HepG2 (cell line): ENCODE results near the gene ZNF32.

Source experiments
- ARID2 ChIP-seq: sonication (generic); formaldehyde crosslinking; IDR thresholded peaks from 2 replicates; pipeline ENCODE4 v1.8.1; 2022; ENCODE audit warnings: mild to moderate bottlenecking, missing genetic modification reagents, borderline replicate concordance
- JUND ChIP-seq: sonication (generic); formaldehyde crosslinking; IDR thresholded peaks from 2 replicates; pipeline ENCODE4 v1.8.0; 2022; ENCODE audit warnings: mild to moderate bottlenecking, missing genetic modification reagents
- MYNN ChIP-seq: sonication (generic); formaldehyde crosslinking; IDR thresholded peaks from 2 replicates; pipeline ENCODE4 v1.4.0; 2020; ENCODE audit warnings: mild to moderate bottlenecking, low read depth, missing genetic modification reagents
- ZNF121 ChIP-seq: sonication (generic); formaldehyde crosslinking; IDR thresholded peaks from 2 replicates; pipeline ENCODE4 v1.5.0; 2020; ENCODE audit warnings: mild to moderate bottlenecking, missing genetic modification reagents
- TF ChIP-seq, protein P1 (sequence below): sonication (generic); formaldehyde crosslinking; IDR thresholded peaks from 2 replicates; pipeline ENCODE4 v1.8.0; 2022; ENCODE audit warnings: missing genetic modification reagents, mild to moderate bottlenecking, moderate library complexity, borderline replicate concordance

DNA sequence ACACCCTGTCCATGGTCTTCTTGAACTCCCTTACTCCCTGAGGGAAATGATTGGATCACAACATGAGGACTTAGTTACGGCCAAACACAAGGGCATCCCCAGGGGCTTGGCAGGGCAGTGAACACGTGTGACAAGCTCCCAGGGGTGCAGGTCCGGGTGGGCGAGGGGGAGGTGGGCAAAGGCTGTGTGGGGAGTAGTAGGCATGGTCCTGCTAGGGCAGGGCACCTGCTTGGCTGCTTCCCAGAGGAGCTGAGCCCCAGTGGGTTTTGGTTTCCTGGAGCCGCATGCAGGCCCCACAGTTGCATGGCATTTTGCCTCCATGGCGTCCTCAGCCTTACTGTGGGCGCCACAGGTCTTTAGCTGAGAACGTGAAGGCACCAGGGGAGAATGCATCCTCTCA, 46.6 kb upstream of the ZNF32 start:
- TF ChIP-seq JUND: no peak
- no peak for TF ChIP-seq MYNN (CRISPR knock-in tag)
- TF ChIP-seq ZNF121 (CRISPR knock-in tag): no peak
- TF ChIP-seq, protein P1, sequence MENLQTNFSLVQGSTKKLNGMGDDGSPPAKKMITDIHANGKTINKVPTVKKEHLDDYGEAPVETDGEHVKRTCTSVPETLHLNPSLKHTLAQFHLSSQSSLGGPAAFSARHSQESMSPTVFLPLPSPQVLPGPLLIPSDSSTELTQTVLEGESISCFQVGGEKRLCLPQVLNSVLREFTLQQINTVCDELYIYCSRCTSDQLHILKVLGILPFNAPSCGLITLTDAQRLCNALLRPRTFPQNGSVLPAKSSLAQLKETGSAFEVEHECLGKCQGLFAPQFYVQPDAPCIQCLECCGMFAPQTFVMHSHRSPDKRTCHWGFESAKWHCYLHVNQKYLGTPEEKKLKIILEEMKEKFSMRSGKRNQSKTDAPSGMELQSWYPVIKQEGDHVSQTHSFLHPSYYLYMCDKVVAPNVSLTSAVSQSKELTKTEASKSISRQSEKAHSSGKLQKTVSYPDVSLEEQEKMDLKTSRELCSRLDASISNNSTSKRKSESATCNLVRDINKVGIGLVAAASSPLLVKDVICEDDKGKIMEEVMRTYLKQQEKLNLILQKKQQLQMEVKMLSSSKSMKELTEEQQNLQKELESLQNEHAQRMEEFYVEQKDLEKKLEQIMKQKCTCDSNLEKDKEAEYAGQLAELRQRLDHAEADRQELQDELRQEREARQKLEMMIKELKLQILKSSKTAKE: no peak
- no peak for TF ChIP-seq ARID2 (CRISPR knock-in tag)
